AG09319 (cell line): ENCODE data around the gene RPS6KA2.
"Not testable (repeated sequence)": the region's sequence is repeated elsewhere in the genome, so short reads cannot be mapped to it uniquely, and the experiment has no call there.

Source experiments
- DNase-seq: peaks from one replicate; pipeline ENCODE4 v3.0.0-alpha.2; 2010; ENCODE audit warnings: low read depth; ENCODE audit errors: extremely low read depth
- CTCF ChIP-seq: IDR thresholded peaks from 2 replicates; pipeline ENCODE4 v1.5.1; 2011; ENCODE audit warnings: low read depth, mild to moderate bottlenecking, inconsistent platforms, low read length, moderate library complexity

Gene RPS6KA2

DNA sequence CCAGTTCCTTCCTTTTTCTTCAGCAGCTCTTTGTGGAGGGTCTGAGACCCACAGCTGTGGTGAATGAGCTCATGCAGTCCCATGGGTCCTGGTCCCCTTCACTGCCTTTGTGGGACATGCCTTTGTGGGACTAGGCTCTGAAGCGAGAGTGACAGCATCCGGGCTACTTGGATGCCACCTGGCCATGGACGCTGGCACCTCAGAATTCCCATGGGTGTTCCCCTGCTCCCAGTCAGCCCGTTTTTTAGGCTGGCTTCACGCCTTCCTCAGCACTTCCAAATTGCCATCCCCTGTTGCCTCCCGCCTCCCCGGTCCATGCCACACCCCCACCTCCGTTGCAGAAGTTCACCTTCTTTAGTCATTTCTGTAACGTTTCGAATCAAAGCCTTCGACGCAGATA, 85.7 kb downstream of the RPS6KA2 start:
- DNase-seq: no peak
- TF ChIP-seq CTCF: no peak

DNA sequence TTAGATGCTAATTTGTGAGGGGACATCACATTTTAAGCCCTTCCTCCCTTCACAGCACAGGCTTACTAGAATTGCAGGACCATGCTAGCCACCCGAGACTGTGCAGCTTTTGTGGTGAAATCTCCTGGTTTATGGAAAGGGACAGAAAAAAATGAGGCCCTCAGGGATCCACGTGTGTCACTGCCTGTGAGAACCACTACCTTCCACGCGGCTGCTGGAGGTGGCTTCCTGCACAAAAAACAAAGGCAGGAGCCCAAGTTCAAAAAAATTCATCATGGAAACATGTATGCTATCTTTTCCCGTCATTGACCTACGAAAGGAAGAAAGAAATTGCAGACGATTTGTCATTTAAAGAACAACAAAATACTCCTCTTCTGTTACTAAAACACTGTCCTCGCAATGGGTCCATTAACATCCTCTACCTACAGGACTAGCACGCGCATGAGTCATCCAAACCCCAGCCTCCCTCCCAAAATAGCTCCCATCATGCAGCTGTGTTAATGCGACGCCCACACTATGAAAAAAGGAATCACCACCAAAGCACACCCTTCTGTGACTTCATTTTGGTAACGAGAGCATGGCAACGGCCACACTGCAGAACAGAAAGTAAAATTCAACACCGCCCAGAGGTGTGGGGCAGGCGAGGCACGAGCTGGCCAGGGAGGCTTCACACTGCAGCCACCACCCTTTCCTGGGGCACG, 86.3 kb downstream of the RPS6KA2 start:
- no peak for DNase-seq
- TF ChIP-seq CTCF: no peak

DNA sequence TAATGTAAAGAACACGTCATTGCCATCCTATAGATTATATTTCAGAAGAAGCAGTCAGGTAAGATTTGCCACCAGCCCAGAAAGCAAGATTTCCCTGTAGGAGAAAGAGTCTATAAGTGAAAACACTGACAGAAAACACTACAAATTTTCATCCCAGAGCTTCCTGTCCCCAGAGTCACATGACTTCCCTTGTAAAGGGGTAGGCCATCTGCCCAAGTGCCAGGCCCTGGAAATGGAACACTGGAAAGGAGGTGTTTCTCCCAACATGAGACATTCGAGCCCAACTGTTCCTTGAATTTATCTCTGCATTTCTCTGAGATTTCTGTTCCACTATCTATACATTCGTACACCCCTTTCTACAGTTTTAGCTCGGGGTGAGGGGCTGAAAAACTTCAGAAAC, 87.5 kb downstream of the RPS6KA2 start:
- DNase-seq: no peak
- TF ChIP-seq CTCF: no peak

DNA sequence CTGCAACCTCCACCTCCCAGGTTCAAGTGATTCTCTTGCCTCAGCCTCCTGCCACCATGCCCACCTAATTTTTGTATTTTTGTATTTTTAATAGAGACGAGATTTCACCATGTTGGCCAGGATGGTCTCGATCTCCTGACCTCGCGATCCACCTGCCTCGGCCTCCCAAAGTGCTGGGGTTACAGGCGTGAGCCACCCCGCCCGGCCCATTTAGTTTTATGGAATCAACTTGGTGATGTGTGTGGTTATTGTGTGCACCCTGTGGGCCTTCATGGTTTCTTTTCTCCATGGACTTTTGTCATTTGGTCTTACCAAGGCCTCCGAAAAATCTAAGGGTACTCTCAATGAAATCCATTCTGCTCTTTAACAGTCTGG, 88.1 kb downstream of the RPS6KA2 start:
- not testable (repeated sequence) for DNase-seq

- no peak for TF ChIP-seq CTCF
- DNase-seq: no peak
Measured at GRCh38 chr6:166538297-166539010, 88.6 kb downstream of the RPS6KA2 start.

GRCh38 chr6:166534658-166535406, 92.2 kb downstream of the RPS6KA2 start:
- TF ChIP-seq CTCF: no peak
- DNase-seq: no peak

- TF ChIP-seq CTCF: no peak
Measured at GRCh38 chr6:166533205-166533824, 93.7 kb downstream of the RPS6KA2 start.

More at GRCh38 chr6:166533205-166533824, 93.7 kb downstream of the RPS6KA2 start:
- DNase-seq: no peak
